ENCODE results near the gene CAP2.

- TF ChIP-seq EZH2 (IDR thresholded peaks at IDR 0.05; ENCODE audit: low read length, missing control alignments): no peak
- no peak for TF ChIP-seq CTCF (conservative IDR thresholded peaks at IDR 0.05 in 1 of 2, IDR thresholded peaks at IDR 0.05 in 1 of 2; ENCODE audit: low read depth in 1 of 2, low read length in 2 of 2)
Observed at GRCh38 chr6:17415321-17415720, 21.9 kb downstream of the CAP2 start.
